NCI-H526 treated with DMSO at 0.1 percent for 48 hours (cell line): ENCODE measurements around the gene JSRP1.

Experiments used
- DNase-seq: peaks from one replicate; lab custom pipeline; 2025; lab: John Stamatoyannopoulos, UW

JSRP1 gene

GRCh38 chr19:2266183-2266993 is 10.2 kb upstream of the JSRP1 start:
- no peak for DNase-seq

GRCh38 chr19:2261438-2262172 is 5.4 kb upstream of the JSRP1 start:
- DNase-seq: no peak

- DNase-seq: peak; percentile 42
Observed at GRCh38 chr19:2260341-2260805, 4.2 kb upstream of the JSRP1 start.

- no peak for DNase-seq
Observed at GRCh38 chr19:2259336-2259735, 3.1 kb upstream of the JSRP1 start.

GRCh38 chr19:2255112-2255845 is 938 bp downstream of the JSRP1 start:
- no peak for DNase-seq

GRCh38 chr19:2254064-2254872 is 1.9 kb downstream of the JSRP1 start:
- no peak for DNase-seq

- no peak for DNase-seq
Observed at GRCh38 chr19:2253106-2254063, 2.8 kb downstream of the JSRP1 start.

GRCh38 chr19:2252797-2253105 is 3.5 kb downstream of the JSRP1 start:
- DNase-seq: no peak

- no peak for DNase-seq
Observed at GRCh38 chr19:2252055-2252796, 4.0 kb downstream of the JSRP1 start.

- no peak for DNase-seq
Observed at GRCh38 chr19:2251106-2252054, 4.8 kb downstream of the JSRP1 start.

- no peak for DNase-seq
Observed at GRCh38 chr19:2250766-2251105, 5.5 kb downstream of the JSRP1 start.

GRCh38 chr19:2249880-2250765 is 6.1 kb downstream of the JSRP1 start:
- DNase-seq: no peak

GRCh38 chr19:2249010-2249866 is 7.0 kb downstream of the JSRP1 start, which contains the start of gene AMH:
TSS of gene AMH (plus strand) at chr19:2249323. CDS start at chr19:2249333, 10 bp downstream.
- no peak for DNase-seq

GRCh38 chr19:2248136-2249009 is 7.8 kb downstream of the JSRP1 start:
- no peak for DNase-seq

- no peak for DNase-seq
Observed at GRCh38 chr19:2247433-2248101, 8.7 kb downstream of the JSRP1 start.
